Thyroid gland (tissue), 4 donors: ENCODE measurements around the gene RHBDF1. TPM values are rescaled to one million over a fixed set of nuclear protein-coding genes. Genes with fewer than 3 reads are reported as not detected.

Source experiments
- DNase-seq, 2 donors: peaks; one replicate each; pipeline ENCODE4 v3.0.0-alpha.2; 2019
- H3K27ac ChIP-seq, 3 donors: fragments of 200-600 bp; sonication (generic); 1 replicate in 2 of 3; 2 replicates in 1 of 3; pipeline ENCODE4 v1.5.1; 2016 to 2019; ENCODE audit warnings: mild to moderate bottlenecking in 1 of 3, moderate library complexity in 1 of 3
- H3K27me3 ChIP-seq: fragments of 200-600 bp; sonication (generic); one replicate; pipeline ENCODE4 v1.5.1; 2019
- H3K36me3 ChIP-seq, 2 donors: fragments of 200-600 bp; sonication (generic); one replicate each; pipeline ENCODE4 v1.5.1; 2016 to 2019
- H3K4me1 ChIP-seq, 2 donors: fragments of 200-600 bp; sonication (generic); one replicate each; pipeline ENCODE4 v1.5.1; 2017 to 2019
- H3K4me3 ChIP-seq, 3 donors: fragments of 200-600 bp; sonication (generic); replicated peaks in 1 of 3; 1 replicate in 2 of 3; 2 replicates in 1 of 3; pipeline ENCODE4 v1.5.1; 2016; ENCODE audit warnings: mild to moderate bottlenecking in 1 of 3
- H3K9me3 ChIP-seq: fragments of 200-600 bp; sonication (generic); one replicate; pipeline ENCODE4 v1.5.1; 2017
- CTCF ChIP-seq, 6 experiments: fragments of 200-600 bp in 3 of 6; fragments of 450-650 bp in 3 of 6; sonication (generic) in 3 of 6; IDR thresholded peaks; one replicate each; pipeline ENCODE4 v1.5.1; 2016 to 2019; ENCODE audit warnings: antibody characterized with exemption in 6 of 6, mild to moderate bottlenecking in 2 of 6, inconsistent platforms in 1 of 6, moderate library complexity in 1 of 6
- POLR2A ChIP-seq, 2 donors: fragments of 450-650 bp; IDR thresholded peaks; one replicate each; pipeline ENCODE4 v1.6.1; 2017; ENCODE audit warnings: antibody characterized with exemption in 2 of 2, mild to moderate bottlenecking in 2 of 2, moderate library complexity in 1 of 2
- WGBS, 2 donors: methylation state at CpG; one replicate each; pipeline ENCODE4 v1.1.5; 2017; 5-methylcytosine and 5-hydroxymethylcytosine counted together
- intact Hi-C: fragments of 100-400 bp; cut with DNase I; formaldehyde crosslinking; loops from one replicate; pipeline ENCODE4 v1.15.1; 2023
- total RNA-seq, 4 donors: library from RNA; depleted of rRNA; stranded (reverse); fragments of >200 nt; gene quantifications; one replicate each; pipeline ENCODE4 v1.2.3, GENCODE V29; 2016

Gene RHBDF1
- total RNA-seq, 4 donors from 2014 or later: 20.4 to 35.4 (median 28.4) TPM

- Histone ChIP-seq H3K36me3 (peaks cover 31 to 35% of the 10 kb centered on the region in 2 donors), H3K27ac (no peak overlapping the region), H3K9me3 (no peaks in the 10 kb centered on the region), H3K4me1 (peaks cover 14 to 22% of the 10 kb centered on the region in 2 donors), H3K27me3 (no peaks in the 10 kb centered on the region), H3K4me3 (no peak overlapping the region)
- DNase-seq: no peak
- TF ChIP-seq CTCF (IDR thresholded peaks at IDR 0.05) (no peak), POLR2A (IDR thresholded peaks at IDR 0.05) (no peak)
- WGBS, 2 donors: 90 to 95% methylated on average over 11 of the region's 11 CpGs
- intact Hi-C loops: no loop called here
These were observed 16.8 kb downstream of the RHBDF1 start for GRCh38 chr16:55571-56136.

GRCh38 chr16:54237-54581 lies 18.2 kb downstream of the RHBDF1 start:
- Histone ChIP-seq H3K36me3 (peaks cover 25 to 30% of the 10 kb centered on the region in 2 donors), H3K4me3 (peak overlapping the region in 1 of 3 donors; percentile 72), H3K9me3 (no peaks in the 10 kb centered on the region), H3K27ac (peak overlapping the region in 1 of 3 donors; percentile 26), H3K4me1 (peaks cover 14 to 23% of the 10 kb centered on the region in 2 donors), H3K27me3 (no peaks in the 10 kb centered on the region)
- WGBS, 2 donors: 57 to 60% methylated on average over 12 of the region's 12 CpGs
- no peak for TF ChIP-seq POLR2A (IDR thresholded peaks at IDR 0.05)
- no peak for TF ChIP-seq CTCF (IDR thresholded peaks at IDR 0.05)
- intact Hi-C loops: no loop called here
- no peak for DNase-seq

GRCh38 chr16:53346-54236 lies 18.8 kb downstream of the RHBDF1 start, which contains the start of the genes POLR3K and SNRNP25:
TSS of gene POLR3K (minus strand) at chr16:53608. CDS start at chr16:53586, 22 bp downstream.
TSS of gene SNRNP25 (plus strand) at chr16:53828. CDS start at chr16:54017, 189 bp downstream.
- 0 to 5% methylated on average over 29 to 31 of the region's 91 CpGs for WGBS, 2 donors
- intact Hi-C loops: no loop called here
- Histone ChIP-seq H3K27ac (peak within 1 kb of the TSS; percentile 35 to 70 (median 55)), H3K9me3 (no peaks in the 10 kb centered on the region), H3K27me3 (no peaks in the 10 kb centered on the region), H3K36me3 (peaks cover 20 to 26% of the 10 kb centered on the region in 2 donors), H3K4me1 (peaks cover 14 to 23% of the 10 kb centered on the region in 2 donors), H3K4me3 (peak within 1 kb of the TSS; percentile 53 to 72 (median 72))
- DNase-seq: peak; percentile 100
- TF ChIP-seq POLR2A (IDR thresholded peaks at IDR 0.05) (peak in 1 of 2 donors; percentile 81), CTCF (IDR thresholded peaks at IDR 0.05) (no peak)

- intact Hi-C loops: no loop called here
- no peak for DNase-seq
- no peak for TF ChIP-seq CTCF (IDR thresholded peaks at IDR 0.05)
- no peak for TF ChIP-seq POLR2A (IDR thresholded peaks at IDR 0.05)
- no peaks in the 10 kb centered on the region for H3K9me3 ChIP-seq
- H3K4me3 ChIP-seq: no peak overlapping the region
- peaks cover 2 to 14% of the 10 kb centered on the region in 2 donors for H3K36me3 ChIP-seq
- peak overlapping the region in 2 of 3 donors; percentile 22 to 48 for H3K27ac ChIP-seq
- peaks cover 14 to 23% of the 10 kb centered on the region in 2 donors for H3K4me1 ChIP-seq
- no peaks in the 10 kb centered on the region for H3K27me3 ChIP-seq
- 89 to 90% methylated on average over 15 of the region's 15 CpGs for WGBS, 2 donors
These were observed 21.5 kb downstream of the RHBDF1 start for GRCh38 chr16:50769-51591.
